ENCODE measurements around the gene NEU4.

NEU4 gene

GRCh38 chr2:241863536-241863954, 54.6 kb downstream of the NEU4 start:
- H3K9me3 ChIP-seq (ENCODE audit: control insufficient read depth, insufficient read depth, low read length): no peaks in the 10 kb centered on the region
- no peak for DNase-seq (ENCODE audit: low read depth, low spot score)
- H3K27me3 ChIP-seq (ENCODE audit: control insufficient read depth, insufficient read depth, low read length): no peaks in the 10 kb centered on the region
- H3K27ac ChIP-seq (ENCODE audit: low read length): no peak overlapping the region
- no CpG with 5 or more reads among the region's 29 CpGs for WGBS (ENCODE audit: insufficient coverage, insufficient read length)
- H3K4me3 ChIP-seq (ENCODE audit: low read length): no peak overlapping the region
- peaks cover 13% of the 10 kb centered on the region for H3K4me1 ChIP-seq (ENCODE audit: control insufficient read depth, insufficient read depth, low read length)
- H3K36me3 ChIP-seq (ENCODE audit: control insufficient read depth, insufficient read depth, low read length): 0 out of 2 replicates have a peak, but pooled peaks cover 3% of the 10 kb centered on the region

- no peak for DNase-seq (ENCODE audit: low read depth, low spot score)
- Histone ChIP-seq H3K9me3 (ENCODE audit: control insufficient read depth, insufficient read depth, low read length) (no peaks in the 10 kb centered on the region), H3K27me3 (ENCODE audit: control insufficient read depth, insufficient read depth, low read length) (no peaks in the 10 kb centered on the region)
These were observed 55.3 kb downstream of the NEU4 start for GRCh38 chr2:241864168-241864849.

DNA sequence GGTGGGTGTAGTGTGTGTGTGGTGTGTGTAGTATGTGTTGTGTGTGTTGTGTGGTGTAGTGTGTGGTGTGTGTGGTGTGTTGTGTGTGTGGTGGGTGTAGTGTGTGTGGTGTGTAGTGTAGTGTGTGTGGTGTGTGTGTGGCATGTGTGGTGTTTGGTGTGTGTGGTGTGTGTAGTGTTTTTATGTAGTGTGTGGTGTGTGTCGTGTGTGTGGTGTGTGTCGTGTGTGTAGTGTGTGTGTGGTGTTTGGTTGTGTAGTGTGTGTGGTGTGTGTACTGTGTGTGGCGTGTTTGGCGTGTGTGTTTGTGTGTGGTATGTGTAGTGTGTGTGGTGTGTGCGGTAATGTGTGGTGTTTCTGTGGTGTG, 55.8 kb downstream of the NEU4 start:
- WGBS (ENCODE audit: insufficient coverage, insufficient read length): 100% methylated on average over 5 of the region's 5 CpGs
- no peak overlapping the region for H3K4me3 ChIP-seq (ENCODE audit: low read length)
- no peak overlapping the region for H3K27ac ChIP-seq (ENCODE audit: low read length)
- H3K4me1 ChIP-seq (ENCODE audit: control insufficient read depth, insufficient read depth, low read length): peaks cover 6% of the 10 kb centered on the region
- H3K36me3 ChIP-seq (ENCODE audit: control insufficient read depth, insufficient read depth, low read length): 0 out of 2 replicates have a peak, but pooled peaks cover 3% of the 10 kb centered on the region
- no peaks in the 10 kb centered on the region for H3K9me3 ChIP-seq (ENCODE audit: control insufficient read depth, insufficient read depth, low read length)
- DNase-seq (ENCODE audit: low read depth, low spot score): no peak
- no peaks in the 10 kb centered on the region for H3K27me3 ChIP-seq (ENCODE audit: control insufficient read depth, insufficient read depth, low read length)

More at GRCh38 chr2:241864168-241864849, 55.3 kb downstream of the NEU4 start:
- Histone ChIP-seq H3K4me1 (ENCODE audit: control insufficient read depth, insufficient read depth, low read length) (peaks cover 7% of the 10 kb centered on the region), H3K36me3 (ENCODE audit: control insufficient read depth, insufficient read depth, low read length) (0 out of 2 replicates have a peak, but pooled peaks cover 3% of the 10 kb centered on the region), H3K27ac (ENCODE audit: low read length) (no peak overlapping the region), H3K4me3 (ENCODE audit: low read length) (no peak overlapping the region)
- 100% methylated on average over 2 of the region's 2 CpGs for WGBS (ENCODE audit: insufficient coverage, insufficient read length)

DNA sequence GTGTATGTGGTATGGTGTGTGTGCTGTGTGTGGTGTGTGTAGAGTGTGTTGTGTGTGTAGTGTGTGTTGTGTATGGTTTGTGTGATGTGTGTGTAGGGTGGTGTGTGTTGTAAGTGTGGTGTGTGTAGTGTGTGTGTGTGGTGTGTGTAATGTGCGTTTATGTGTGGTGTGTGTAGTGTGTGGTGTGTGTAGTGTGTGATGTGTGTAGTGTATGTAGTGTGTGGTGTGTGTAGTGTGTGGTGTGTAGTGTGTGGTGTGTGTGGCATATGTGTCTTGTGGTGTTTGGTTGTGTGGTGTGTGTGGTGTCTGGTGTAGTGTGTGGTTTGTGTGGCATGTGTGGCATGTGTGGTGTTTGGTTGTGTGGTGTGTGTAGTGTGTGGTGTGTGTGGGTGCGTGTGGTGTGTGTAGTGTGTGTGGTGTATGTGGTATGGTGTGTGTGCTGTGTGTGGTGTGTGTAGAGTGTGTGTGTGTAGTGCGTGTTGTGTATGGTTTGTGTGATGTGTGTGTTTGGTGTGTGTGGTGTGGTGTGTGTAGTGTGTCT, 56.5 kb downstream of the NEU4 start:
- Histone ChIP-seq H3K4me3 (ENCODE audit: low read length) (no peak overlapping the region), H3K36me3 (ENCODE audit: control insufficient read depth, insufficient read depth, low read length) (0 out of 2 replicates have a peak, but pooled peaks cover 3% of the 10 kb centered on the region), H3K27me3 (ENCODE audit: control insufficient read depth, insufficient read depth, low read length) (no peaks in the 10 kb centered on the region), H3K27ac (ENCODE audit: low read length) (no peak overlapping the region), H3K4me1 (ENCODE audit: control insufficient read depth, insufficient read depth, low read length) (peaks cover 6% of the 10 kb centered on the region), H3K9me3 (ENCODE audit: control insufficient read depth, insufficient read depth, low read length) (no peaks in the 10 kb centered on the region)
- DNase-seq (ENCODE audit: low read depth, low spot score): no peak
- 100% methylated on average over 3 of the region's 3 CpGs for WGBS (ENCODE audit: insufficient coverage, insufficient read length)

DNA sequence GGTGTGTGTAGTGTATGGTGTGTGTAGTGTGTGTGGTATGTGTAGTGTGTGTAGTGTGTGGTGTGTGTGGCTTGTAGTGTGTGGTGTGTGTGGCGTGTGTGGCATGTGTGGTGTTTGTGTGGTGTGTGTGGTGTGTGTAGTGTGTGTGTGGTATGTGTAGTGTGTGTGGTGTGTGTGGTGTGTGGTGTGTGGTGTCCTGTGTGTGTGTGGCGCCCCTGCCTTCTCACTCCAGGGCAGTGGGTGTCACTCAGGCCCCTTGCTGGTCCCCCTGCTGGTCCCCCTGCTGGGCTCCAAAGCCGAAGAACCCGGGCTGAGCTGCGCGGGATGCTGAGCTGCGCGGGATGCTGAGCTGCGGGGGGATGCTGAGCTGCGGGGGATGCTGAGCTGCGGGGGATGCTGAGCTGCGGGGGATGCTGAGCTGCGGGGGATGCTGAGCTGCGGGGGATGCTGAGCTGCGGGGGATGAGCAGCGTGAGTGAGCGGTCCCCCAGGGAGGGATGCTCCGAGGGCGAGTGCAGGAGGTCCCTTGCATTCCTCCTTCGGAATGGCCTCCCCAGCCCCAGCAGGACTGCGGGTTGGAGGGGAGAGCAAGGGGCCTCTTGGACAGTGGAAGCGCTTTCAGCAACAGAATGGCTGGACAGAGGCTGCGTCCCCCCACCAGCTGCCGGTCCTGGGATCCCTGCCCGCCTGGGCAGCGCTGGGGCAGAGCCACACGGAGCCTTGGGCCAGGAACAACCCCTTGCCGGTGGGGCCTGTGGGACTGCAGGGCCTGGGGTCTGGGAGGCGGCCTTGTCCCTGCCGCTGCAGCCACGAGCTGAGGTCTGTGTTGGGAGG, 57.2 kb downstream of the NEU4 start:
- no peaks in the 10 kb centered on the region for H3K9me3 ChIP-seq (ENCODE audit: control insufficient read depth, insufficient read depth, low read length)
- no peak overlapping the region for H3K27ac ChIP-seq (ENCODE audit: low read length)
- peaks cover 6% of the 10 kb centered on the region for H3K4me1 ChIP-seq (ENCODE audit: control insufficient read depth, insufficient read depth, low read length)
- no peak for DNase-seq (ENCODE audit: low read depth, low spot score)
- WGBS (ENCODE audit: insufficient coverage, insufficient read length): no CpG with 5 or more reads among the region's 31 CpGs
- H3K27me3 ChIP-seq (ENCODE audit: control insufficient read depth, insufficient read depth, low read length): no peaks in the 10 kb centered on the region
- H3K4me3 ChIP-seq (ENCODE audit: low read length): no peak overlapping the region
- 0 out of 2 replicates have a peak, but pooled peaks cover 3% of the 10 kb centered on the region for H3K36me3 ChIP-seq (ENCODE audit: control insufficient read depth, insufficient read depth, low read length)
